GM12878 (cell line): Measurements from ENCODE around the gene ACAT2. TPM values are rescaled to one million over a fixed set of nuclear protein-coding genes. Genes with fewer than 3 reads are reported as not detected.

Experiments used
- ATAC-seq: fragments of 200-7000 bp; cut with Tn5 transposase; 3 replicates; pipeline ENCODE4 v1.9.1; 2020; ENCODE audit warnings: mild to moderate bottlenecking, moderate library complexity
- BruUV-seq: library from RNA; stranded (reverse); fragments of 400-500 nt; replicated peaks from 2 replicates; lab custom pipeline; 2021; lab: Mats Ljungman, UMichigan
- CTCF ChIA-PET: fragments of 300-600 bp; sonication (Branson Sonifier 250); formaldehyde crosslinking; extraction: SDS; loops from one replicate; lab custom pipeline; 2021; ENCODE audit warnings: inconsistent platforms; lab: Yijun Ruan, JAX
- POLR2A ChIA-PET: fragments of 350-600 bp; formaldehyde crosslinking; extraction: SDS; loops from one replicate; lab custom pipeline; 2021; ENCODE audit warnings: inconsistent platforms; lab: Charles Lee
- RAD21 ChIA-PET: fragments of 300-600 bp; sonication (Branson Sonifier 250); formaldehyde crosslinking; loops from one replicate; lab custom pipeline; 2023; ENCODE audit warnings: antibody characterized with exemption; ENCODE audit not compliant: unreplicated experiment; lab: Charles Lee
- SMC1A ChIA-PET: fragments of 300-600 bp; sonication (Branson Sonifier 250); formaldehyde crosslinking; loops from one replicate; lab custom pipeline; 2023; ENCODE audit not compliant: unreplicated experiment, uncharacterized antibody; lab: Charles Lee
- DNase-seq: peaks from one replicate; pipeline ENCODE4 v3.0.0-alpha.2; 2011; ENCODE audit warnings: low read depth, low spot score
- FAIRE-seq: peaks from 3 replicates; lab custom pipeline; 2011; peaks lifted over from hg19 to GRCh38; lab: Jason Lieb, UNC
- H2AFZ ChIP-seq: 2 replicates; pipeline ENCODE4 v1.6.0; 2011; ENCODE audit warnings: low read depth, low read length, control low read depth; ENCODE audit not compliant: control insufficient read depth
- H3K27ac ChIP-seq: 2 replicates; pipeline ENCODE4 v1.5.1; 2011; ENCODE audit warnings: control low read depth; ENCODE audit not compliant: control insufficient read depth, insufficient read depth
- H3K27me3 ChIP-seq, 2 experiments: replicated peaks in 1 of 2; 2 replicates each; pipeline versions ENCODE4 v1.6.0 to v1.6.1; 2011; ENCODE audit warnings: low read length in 1 of 2; ENCODE audit not compliant: control insufficient read depth in 2 of 2, insufficient read depth in 2 of 2
- H3K36me3 ChIP-seq, 2 experiments: 2 replicates each; pipeline ENCODE4 v1.5.1; 2011; ENCODE audit warnings: low read length in 1 of 2; ENCODE audit not compliant: control insufficient read depth in 2 of 2, insufficient read depth in 2 of 2
- H3K4me1 ChIP-seq: 2 replicates; pipeline ENCODE4 v1.6.1; 2011; ENCODE audit warnings: mild to moderate bottlenecking, low read length, moderate library complexity, mixed read lengths; ENCODE audit not compliant: control insufficient read depth, insufficient read depth
- H3K4me2 ChIP-seq: 2 replicates; pipeline ENCODE4 v1.6.0; 2011; ENCODE audit warnings: control low read depth; ENCODE audit not compliant: control insufficient read depth, insufficient read depth
- H3K4me3 ChIP-seq: fragments of 200-600 bp; sonication (generic); 2 replicates; pipeline ENCODE4 v1.5.1; 2016
- H3K79me2 ChIP-seq: 2 replicates; pipeline ENCODE4 v1.6.0; 2011; ENCODE audit warnings: low read length; ENCODE audit not compliant: control insufficient read depth, insufficient read depth
- H3K9ac ChIP-seq: 2 replicates; pipeline ENCODE4 v1.8.0; 2011; ENCODE audit warnings: low read length, control low read depth, mixed read lengths; ENCODE audit not compliant: control insufficient read depth, insufficient read depth
- H3K9me3 ChIP-seq: replicated peaks from 3 replicates; pipeline ENCODE4 v1.5.1; 2011; ENCODE audit warnings: mild to moderate bottlenecking, low read length; ENCODE audit not compliant: control insufficient read depth, insufficient read depth
- H4K20me1 ChIP-seq: 2 replicates; pipeline ENCODE4 v1.6.0; 2011; ENCODE audit not compliant: control insufficient read depth, insufficient read depth
- ASH2L ChIP-seq: fragments of 300-600, 200-600 bp; sonication (generic); IDR thresholded peaks from 2 replicates; pipeline ENCODE4 v1.6.1; 2017; ENCODE audit warnings: low read depth, mild to moderate bottlenecking, borderline replicate concordance
- BACH1 ChIP-seq: fragments of 450-650 bp; IDR thresholded peaks from 2 replicates; pipeline ENCODE4 v1.6.1; 2017; ENCODE audit warnings: mild to moderate bottlenecking, borderline replicate concordance
- CTCF ChIP-seq, 3 experiments: IDR thresholded peaks in 2 of 3; conservative IDR thresholded peaks in 1 of 3; 2 replicates each; pipeline ENCODE4 v1.5.1; 2011; ENCODE audit warnings: low read depth in 3 of 3, low read length in 3 of 3, mild to moderate bottlenecking in 3 of 3, control low read depth in 2 of 3, moderate library complexity in 2 of 3, inconsistent platforms in 1 of 3, mixed read lengths in 1 of 3; ENCODE audit not compliant: control insufficient read depth in 2 of 3, insufficient read depth in 1 of 3; ENCODE audit errors: extremely low read depth in 1 of 3
- DPF2 ChIP-seq: fragments of 450-650 bp; IDR thresholded peaks from 2 replicates; pipeline ENCODE4 v1.6.1; 2017; ENCODE audit warnings: mild to moderate bottlenecking
- HCFC1 ChIP-seq: fragments of 150-350 bp; IDR thresholded peaks from 2 replicates; pipeline ENCODE4 v1.6.1; 2014; ENCODE audit warnings: low read length
- IKZF1 ChIP-seq: fragments of 450-650 bp; conservative IDR thresholded peaks from 2 replicates; pipeline ENCODE4 v1.6.1; 2017; ENCODE audit warnings: antibody characterized with exemption, mild to moderate bottlenecking
- JUNB ChIP-seq: IDR thresholded peaks from 2 replicates; pipeline ENCODE4 v1.6.1; 2016; ENCODE audit warnings: antibody characterized with exemption, mild to moderate bottlenecking
- LARP7 ChIP-seq: fragments of 450-650 bp; IDR thresholded peaks from 2 replicates; pipeline ENCODE4 v1.6.1; 2017; ENCODE audit warnings: mild to moderate bottlenecking
- MAX ChIP-seq: IDR thresholded peaks from 2 replicates; pipeline ENCODE4 v1.6.1; 2012; ENCODE audit warnings: low read depth, low read length, improper control_type of control experiment
- MEF2B ChIP-seq: fragments of 450-650 bp; IDR thresholded peaks from 2 replicates; pipeline ENCODE4 v1.6.1; 2018; ENCODE audit warnings: mild to moderate bottlenecking, moderate library complexity; ENCODE audit not compliant: partially characterized antibody, poor library complexity, severe bottlenecking
- NFYA ChIP-seq: IDR thresholded peaks from 2 replicates; pipeline ENCODE4 v1.6.1; 2011; ENCODE audit warnings: low read depth, mild to moderate bottlenecking, low read length, improper control_type of control experiment, borderline replicate concordance
- NKRF ChIP-seq: fragments of 450-650 bp; conservative IDR thresholded peaks from 2 replicates; pipeline ENCODE4 v1.6.1; 2017; ENCODE audit warnings: mild to moderate bottlenecking, moderate library complexity
- NR2C1 ChIP-seq: fragments of 450-650 bp; IDR thresholded peaks from 2 replicates; pipeline ENCODE4 v1.6.1; 2017; ENCODE audit warnings: antibody characterized with exemption, mild to moderate bottlenecking, moderate library complexity
- NR2F1 ChIP-seq: fragments of 450-650 bp; conservative IDR thresholded peaks from 2 replicates; pipeline ENCODE4 v1.6.1; 2017; ENCODE audit warnings: mild to moderate bottlenecking
- POLR2AphosphoS5 ChIP-seq: IDR thresholded peaks from 2 replicates; pipeline ENCODE4 v1.6.1; 2011; ENCODE audit warnings: mild to moderate bottlenecking, low read length, inconsistent platforms
- SUZ12 ChIP-seq: fragments of 200-600 bp; sonication (generic); IDR thresholded peaks from one replicate; pipeline ENCODE4 v1.6.1; 2018; ENCODE audit warnings: antibody characterized with exemption, mild to moderate bottlenecking; ENCODE audit not compliant: unreplicated experiment
- YY1 ChIP-seq: IDR thresholded peaks from 2 replicates; pipeline ENCODE4 v1.6.1; 2011; ENCODE audit warnings: low read depth, mild to moderate bottlenecking, low read length
- ZSCAN29 ChIP-seq: fragments of 450-650 bp; IDR thresholded peaks from 2 replicates; pipeline ENCODE4 v1.6.1; 2017; ENCODE audit warnings: mild to moderate bottlenecking, moderate library complexity
- WGBS: methylation state at CpG from one replicate; pipeline ENCODE4 v1.1.6; 2016; ENCODE audit warnings: low lambda C conversion rate; ENCODE audit not compliant: insufficient replicate concordance, insufficient coverage; ENCODE audit errors: missing lambda C conversion rate; 5-methylcytosine and 5-hydroxymethylcytosine counted together
- in situ Hi-C: fragments of 300-500 bp; cut with MboI; formaldehyde crosslinking; loops from 9 replicates; pipeline ENCODE4 v1.14.3; 2018; ENCODE audit warnings: mixed read lengths
- intact Hi-C: fragments of 100-400 bp; cut with micrococcal nuclease; formaldehyde crosslinking; loops from one replicate; pipeline ENCODE4 v1.14.2; 2022; ENCODE audit not compliant: unreplicated experiment
- polyA plus RNA-seq, 11 experiments: library from polyadenylated mRNA; depleted of rRNA in 4 of 11; unstranded in 6 of 11; stranded (reverse) in 5 of 11; fragments of >200 nt; fragmentation: Nextera tagmentation in 4 of 11; fragmentation: Illumina TruSeq in 1 of 11; extraction: Ambion mirVana in 4 of 11; extraction: Trizol in 1 of 11; gene quantifications; 1 replicate in 1 of 11; 2 replicates in 10 of 11; pipeline versions ENCODE4 v1.2.1 to v1.2.3, GENCODE V29; 2011 to 2016; ENCODE audit warnings: inconsistent platforms in 2 of 11, missing spikeins in 2 of 11, low read depth in 1 of 11
- total RNA-seq, 4 experiments: library from RNA; depleted of rRNA in 3 of 4; stranded (reverse); fragments of >200 nt in 3 of 4; fragmentation: Illumina TruSeq in 1 of 4; extraction: Trizol in 1 of 4; gene quantifications; 2 replicates each; pipeline versions ENCODE4 v1.2.1 to v1.2.3, GENCODE V29; 2013 to 2021

Gene ACAT2
- total and polyA plus RNA-seq, 10 of the 15 experiments (the other 5 are each of a cell fraction or from before 2014, with no cell fraction given), result 87.9 to 257 (median 132) TPM

GRCh38 chr6:159727717-159728445 lies 34.0 kb upstream of the ACAT2 start:
- DNase-seq (no peak), FAIRE-seq (no peak), ATAC-seq (peak; percentile 48)
- SMC1A ChIA-PET, result interaction anchor here (1.3 to 11.1 kb wide), 7 partner anchors 10 to 248 kb away, joined by 3 to 108 read pairs (median 12); partner anchors contain the start of genes ACAT2, MRPL18, SOD2 and TCP1
- peak overlapping the region; percentile 81 for H3K4me3 ChIP-seq
- H3K27ac ChIP-seq, result peak overlapping the region; percentile 92
- no peaks in the 10 kb centered on the region for H4K20me1 ChIP-seq
- intact Hi-C loops (loop anchor here (1.0 to 5.0 kb wide), 3 partner anchors 35 to 204 kb away; partner anchors contain the start of genes SOD2 and TCP1), in situ Hi-C loops (no loop called here)
- under 1% methylated on average over 42 of the region's 44 CpGs for WGBS
- BruUV-seq, result no TSS peak
- H3K4me1 ChIP-seq, result no peaks in the 10 kb centered on the region
- RAD21 ChIA-PET, result interaction anchor here (1.3 to 5.1 kb wide), 3 partner anchors 34 to 61 kb away, joined by 5 to 52 read pairs (median 8); partner anchors contain the start of genes ACAT2, MRPL18 and TCP1
- no peaks in the 10 kb centered on the region; the same call in 2 of the 3 replicates for H3K9me3 ChIP-seq
- POLR2A ChIA-PET, result interaction anchor here (0.9 to 6.8 kb wide), 6 partner anchors 10 to 259 kb away, joined by 3 to 85 read pairs (median 5); partner anchors contain the start of genes ACAT2, MRPL18 and TCP1
- peak overlapping the region; percentile 94 for H3K9ac ChIP-seq
- CTCF ChIA-PET, result interaction anchor here (1.0 to 5.4 kb wide), 6 partner anchors 8 to 125 kb away, joined by 3 to 27 read pairs (median 6); partner anchors contain the start of genes MRPL18 and SOD2
- peak overlapping the region; percentile 39 for H2AFZ ChIP-seq
- no peaks in the 10 kb centered on the region; a peak in 1 of 4 replicates for H3K36me3 ChIP-seq
- H3K27me3 ChIP-seq, result no peaks in the 10 kb centered on the region
- H3K4me2 ChIP-seq, result peak overlapping the region; percentile 32
- H3K79me2 ChIP-seq, result peaks cover 94% of the 10 kb centered on the region
- TF ChIP-seq MAX, result peak; percentile 45; the same call in 1 of the 2 replicates
- peak; percentile 25 for TF ChIP-seq NR2F1
- no peak for TF ChIP-seq ZSCAN29
- peak; percentile 25; the same call in 1 of the 2 replicates for TF ChIP-seq NKRF
- no peak for TF ChIP-seq NFYA
- TF ChIP-seq JUNB, result no peak
- 0 out of 2 replicates have a peak, but pooled peaks have one; percentile 1 for TF ChIP-seq BACH1
- TF ChIP-seq POLR2AphosphoS5, result 0 out of 2 replicates have a peak, but pooled peaks have one; percentile 13
- peak; percentile 10 for TF ChIP-seq IKZF1
- TF ChIP-seq SUZ12, result no peak
- peak; percentile 94; the same call in 1 of the 2 replicates for TF ChIP-seq ASH2L
- peak; percentile 34 for TF ChIP-seq DPF2
- TF ChIP-seq MEF2B, result peak; percentile 20
- peak; percentile 98 for TF ChIP-seq LARP7
- no peak for TF ChIP-seq CTCF (IDR thresholded peaks at IDR 0.05 in 2 of 3, conservative IDR thresholded peaks at IDR 0.05 in 1 of 3; ENCODE audit: control insufficient read depth in 2 of 3, extremely low read depth in 1 of 3, insufficient read depth in 1 of 3, low read depth in 3 of 3, low read length in 3 of 3)
- peak; percentile 58 for TF ChIP-seq NR2C1
- peak; percentile 35; the same call in 1 of the 2 replicates for TF ChIP-seq YY1
- TF ChIP-seq HCFC1, result no peak
